GM19023 (cell line): Measurements from ENCODE around the gene GLS2.
A peak's percentile ranks its signal among the peaks of the same experiment; 100 is the strongest.
"Not testable (repeated sequence)": the region's sequence is repeated elsewhere in the genome, so short reads cannot be mapped to it uniquely, and the experiment has no call there.

Experiments
- ATAC-seq: cut with Tn5 transposase; IDR thresholded peaks from one replicate; pipeline ENCODE4 v1.9.1; 2021; ENCODE audit warnings: mild to moderate bottlenecking, moderate library complexity; ENCODE audit not compliant: unreplicated experiment

The GLS2 gene

GRCh38 chr12:56448860-56449621 lies 38.9 kb downstream of the GLS2 start, which contains the start of gene TIMELESS:
TIMELESS (minus strand) TSS chr12:56449426; CDS start chr12:56434170, 15,256 bp downstream.
- peak; percentile 97 for ATAC-seq

- ATAC-seq, result not testable (repeated sequence)
Observed at GRCh38 chr12:56443208-56443607, 44.8 kb downstream of the GLS2 start.

- ATAC-seq, result no peak
Observed at GRCh38 chr12:56437430-56438176, 50.4 kb downstream of the GLS2 start.

GRCh38 chr12:56434828-56435227 lies 53.1 kb downstream of the GLS2 start:
- ATAC-seq, result no peak

- no peak for ATAC-seq
Observed at GRCh38 chr12:56431850-56432249, 56.1 kb downstream of the GLS2 start.

- ATAC-seq, result no peak
Observed at GRCh38 chr12:56431288-56431687, 56.7 kb downstream of the GLS2 start.

GRCh38 chr12:56425940-56426438 lies 62.0 kb downstream of the GLS2 start:
- no peak for ATAC-seq

GRCh38 chr12:56425193-56425592 lies 62.8 kb downstream of the GLS2 start:
- ATAC-seq, result no peak
